Loucy (cell line): Measurements from ENCODE around the gene RNF13.

Experiments
- CTCF ChIP-seq: fragments of 200-600 bp; sonication (generic); conservative IDR thresholded peaks from 2 replicates; pipeline ENCODE4 v1.5.1; 2014; ENCODE audit warnings: mild to moderate bottlenecking, antibody characterized with exemption, low read length
- EZH2phosphoT487 ChIP-seq: fragments of 200-600 bp; IDR thresholded peaks from 2 replicates; pipeline ENCODE4 v1.6.1; 2018; ENCODE audit warnings: antibody characterized with exemption, mild to moderate bottlenecking, moderate library complexity, borderline replicate concordance

GRCh38 chr3:149764302-149764701 lies 48.7 kb upstream of the RNF13 start:
- TF ChIP-seq CTCF (no peak), EZH2phosphoT487 (no peak)
